ENCODE results near the gene SH3BP5L.

The SH3BP5L gene

DNA sequence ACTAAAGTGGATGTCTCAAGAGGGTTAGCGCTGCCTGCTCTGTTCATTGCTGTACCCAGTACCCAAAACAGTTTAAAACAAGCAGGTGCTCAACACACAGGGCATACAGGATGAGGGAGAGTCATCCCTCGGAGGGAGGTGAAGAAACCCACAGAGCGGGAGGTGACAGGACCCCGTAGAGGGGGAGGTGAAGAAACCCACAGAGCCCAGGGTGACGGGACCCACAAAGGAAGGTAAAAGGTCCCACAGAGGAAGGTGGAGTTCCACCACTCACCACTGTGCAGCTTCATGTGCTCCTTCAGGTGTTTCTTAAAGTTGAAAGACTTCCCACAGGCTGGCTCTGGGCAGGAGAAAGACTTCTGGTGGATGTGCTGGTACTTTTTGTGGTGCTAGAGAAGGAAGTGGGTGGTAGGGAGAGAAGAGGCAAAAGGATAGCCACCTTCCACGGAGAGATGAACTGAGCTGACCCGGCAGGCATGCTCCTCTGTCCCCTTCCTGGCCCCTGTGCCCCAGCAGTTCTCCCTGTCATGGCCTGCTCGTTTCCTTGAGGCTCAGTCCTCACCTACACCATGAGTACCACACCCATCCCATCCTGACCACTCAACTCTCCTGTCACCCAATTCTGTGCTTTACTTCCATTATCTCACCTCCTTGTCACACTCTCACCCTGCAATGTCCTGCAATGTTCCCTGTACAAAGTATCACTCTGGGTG is 28.1 kb upstream of the SH3BP5L start:
- no peaks in the 10 kb centered on the region for H3K27me3 ChIP-seq
- peak overlapping the region in 4 of 11 experiments; percentile 1 to 65 (median 39); a peak in 5 of 22 replicates for H3K4me2 ChIP-seq
- TF ChIP-seq Cebpa-rat (IDR thresholded peaks at IDR 0.05), result no peak
- no peaks in the 10 kb centered on the region for H3K9me3 ChIP-seq (replicated peaks in 1 of 11)
- H3K27ac ChIP-seq, result no peak overlapping the region
- H3K4me1 ChIP-seq, result peaks cover 30 to 65% (median 50%) of the 10 kb centered on the region in 10 experiments
- H3K4me3 ChIP-seq, result no peak overlapping the region
- peaks cover 0 to 42% (median 17%) of the 10 kb centered on the region in 11 experiments; a peak in 15 of 22 replicates for H4K20me1 ChIP-seq
- H3K36me3 ChIP-seq, result peaks cover 58 to 74% (median 65%) of the 10 kb centered on the region in 11 experiments
- no peak overlapping the region for H3K9ac ChIP-seq

DNA sequence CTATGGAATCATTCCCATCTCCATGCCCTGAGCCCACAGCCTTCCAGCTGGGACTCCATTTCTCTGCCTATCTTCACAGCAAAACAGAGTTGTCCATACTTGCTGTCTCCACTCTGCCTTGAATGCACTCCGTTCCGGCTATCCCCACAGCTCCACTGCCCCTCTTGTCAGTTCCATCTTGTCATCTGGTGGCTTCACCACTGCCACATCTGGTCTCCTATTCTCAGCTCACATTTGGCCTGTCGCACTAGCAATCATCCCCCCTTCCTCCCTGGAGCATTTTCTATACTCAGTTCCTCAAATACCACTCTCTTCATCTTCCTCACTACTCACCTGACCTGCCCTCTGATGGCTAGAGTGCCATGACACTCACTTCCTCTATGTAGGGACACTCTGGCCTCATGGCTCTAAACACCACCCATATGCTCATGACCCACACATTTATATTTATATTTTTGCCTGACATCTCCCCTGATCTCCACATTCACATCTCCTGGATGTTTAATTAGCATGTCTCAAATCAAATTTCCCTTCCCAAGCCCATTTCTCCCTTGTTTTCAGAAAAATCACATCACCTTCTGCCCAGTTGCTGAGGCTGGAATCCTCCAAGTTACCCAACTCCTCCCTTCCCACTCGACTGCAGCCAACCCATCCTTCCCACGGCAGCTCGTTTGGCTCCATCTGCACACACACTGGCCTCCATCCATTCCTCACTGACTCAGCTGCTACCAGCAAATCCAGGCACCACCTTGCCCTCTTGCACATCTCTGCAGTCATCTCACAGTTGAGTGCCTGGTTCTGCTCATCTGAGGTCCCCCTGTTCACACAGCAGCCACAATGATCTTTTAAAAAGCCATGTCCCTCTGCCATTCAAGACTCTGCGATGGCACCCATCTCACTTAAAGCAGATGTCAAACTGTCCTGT is 27.0 kb upstream of the SH3BP5L start:
- Histone ChIP-seq H3K4me3 (no peak overlapping the region), H3K36me3 (peaks cover 68 to 85% (median 76%) of the 10 kb centered on the region in 11 experiments), H3K9ac (no peak overlapping the region), H3K4me2 (peak overlapping the region; percentile 43 to 78 (median 58)), H3K27me3 (no peaks in the 10 kb centered on the region), H3K27ac (peak overlapping the region in 4 of 11 experiments; percentile 2 to 25 (median 8); a peak in 3 of 22 replicates), H3K4me1 (peaks cover 28 to 56% (median 42%) of the 10 kb centered on the region in 10 experiments), H4K20me1 (peaks cover 0 to 53% (median 24%) of the 10 kb centered on the region in 11 experiments; a peak in 16 of 22 replicates), H3K9me3 (replicated peaks in 1 of 11) (no peaks in the 10 kb centered on the region)
- no peak for TF ChIP-seq Cebpa-rat (IDR thresholded peaks at IDR 0.05)

GRCh38 chr1:248851390-248851789 is 25.7 kb upstream of the SH3BP5L start:
- Histone ChIP-seq H3K4me3 (no peak overlapping the region), H3K27ac (0 out of 22 replicates have a peak overlapping the region, but pooled peaks of 1 of the 11 experiments have one; percentile 3), H3K27me3 (no peaks in the 10 kb centered on the region), H4K20me1 (peaks cover 0 to 66% (median 24%) of the 10 kb centered on the region in 11 experiments; a peak in 16 of 22 replicates), H3K9ac (no peak overlapping the region), H3K9me3 (replicated peaks in 1 of 11) (no peaks in the 10 kb centered on the region), H3K4me2 (peak overlapping the region in 7 of 11 experiments; percentile 53 to 78 (median 63); a peak in 9 of 22 replicates), H3K4me1 (peaks cover 18 to 43% (median 29%) of the 10 kb centered on the region in 10 experiments), H3K36me3 (peaks cover 82 to 98% (median 87%) of the 10 kb centered on the region in 11 experiments)
- no peak for TF ChIP-seq Cebpa-rat (IDR thresholded peaks at IDR 0.05)

DNA sequence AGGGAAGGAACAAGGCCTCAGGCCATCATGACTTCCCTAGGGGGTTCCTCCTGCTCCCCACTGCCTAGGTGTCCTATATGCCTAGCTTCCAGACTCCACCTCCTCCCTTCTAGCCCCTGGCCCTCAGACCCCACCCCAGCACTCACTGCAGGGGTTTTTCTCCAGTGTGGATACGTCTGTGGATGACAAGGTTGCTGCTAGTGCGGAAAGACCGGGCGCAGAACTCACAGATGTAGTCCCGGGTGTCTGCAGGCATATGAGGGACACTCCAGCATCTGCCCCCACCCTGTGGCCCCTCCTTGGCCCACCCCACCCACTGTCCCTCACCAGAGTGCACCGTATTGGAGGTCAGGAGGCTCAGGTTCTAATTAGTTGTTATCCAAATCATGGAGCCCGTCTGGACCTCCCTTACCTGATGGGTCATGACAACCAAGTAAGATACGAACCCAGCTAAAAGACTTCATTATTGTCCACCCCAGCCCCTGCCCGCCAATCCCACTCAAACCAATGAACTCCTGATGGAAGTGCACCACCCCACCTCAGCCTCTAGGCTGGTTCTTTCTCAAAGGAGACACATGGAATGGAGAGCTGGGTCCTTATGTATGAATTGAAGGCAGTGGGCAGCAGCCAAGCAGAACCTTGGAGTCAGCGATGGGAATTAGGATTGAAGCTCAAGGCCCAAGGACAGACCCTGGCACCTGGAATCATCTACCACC is 25.0 kb upstream of the SH3BP5L start:
- Histone ChIP-seq H3K27me3 (no peaks in the 10 kb centered on the region), H3K9ac (no peak overlapping the region), H3K4me2 (no peak overlapping the region; a peak in 1 of 22 replicates), H3K4me3 (no peak overlapping the region), H3K27ac (no peak overlapping the region), H3K36me3 (peaks cover 85 to 98% (median 90%) of the 10 kb centered on the region in 11 experiments), H3K4me1 (peaks cover 18 to 39% (median 25%) of the 10 kb centered on the region in 10 experiments), H4K20me1 (peaks cover 0 to 70% (median 24%) of the 10 kb centered on the region in 11 experiments; a peak in 16 of 22 replicates), H3K9me3 (replicated peaks in 1 of 11) (no peaks in the 10 kb centered on the region)
- no peak for TF ChIP-seq Cebpa-rat (IDR thresholded peaks at IDR 0.05)

DNA sequence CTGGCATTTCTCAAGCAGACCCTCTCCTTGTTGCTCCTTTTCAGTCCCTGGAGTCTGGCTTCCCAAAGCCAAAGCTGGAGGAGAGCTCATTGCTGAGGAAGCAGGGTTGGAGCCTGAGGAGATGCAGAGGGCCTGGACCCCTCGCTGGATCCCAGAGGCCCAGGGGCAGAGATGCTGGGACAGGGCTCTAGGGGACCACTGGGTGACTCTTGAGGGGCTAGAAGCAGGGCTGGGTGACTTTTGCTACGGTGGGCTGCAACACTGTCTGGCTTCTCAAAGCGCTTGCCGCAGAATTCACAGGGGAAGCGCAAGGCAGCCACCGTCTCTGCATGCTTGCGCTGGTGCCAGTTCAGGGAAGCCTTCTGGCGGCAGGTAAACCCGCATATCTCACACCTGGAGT is 24.4 kb upstream of the SH3BP5L start:
- Histone ChIP-seq H3K4me1 (peaks cover 18 to 39% (median 25%) of the 10 kb centered on the region in 10 experiments), H3K4me3 (no peak overlapping the region), H3K4me2 (no peak overlapping the region), H3K9ac (no peak overlapping the region; a peak in 1 of 22 replicates), H3K27me3 (no peaks in the 10 kb centered on the region), H4K20me1 (peaks cover 0 to 70% (median 24%) of the 10 kb centered on the region in 11 experiments; a peak in 16 of 22 replicates), H3K9me3 (replicated peaks in 1 of 11) (no peaks in the 10 kb centered on the region), H3K36me3 (peaks cover 85 to 98% (median 90%) of the 10 kb centered on the region in 11 experiments), H3K27ac (no peak overlapping the region)
- TF ChIP-seq Cebpa-rat (IDR thresholded peaks at IDR 0.05), result no peak

GRCh38 chr1:248849637-248850036 is 23.9 kb upstream of the SH3BP5L start:
- Histone ChIP-seq H3K4me1 (peaks cover 18 to 35% (median 25%) of the 10 kb centered on the region in 10 experiments), H3K4me3 (no peak overlapping the region), H3K27ac (no peak overlapping the region), H3K9me3 (replicated peaks in 1 of 11) (no peaks in the 10 kb centered on the region), H3K27me3 (no peaks in the 10 kb centered on the region), H3K36me3 (peaks cover 85 to 98% (median 90%) of the 10 kb centered on the region in 11 experiments), H3K4me2 (no peak overlapping the region), H4K20me1 (peaks cover 0 to 74% (median 24%) of the 10 kb centered on the region in 11 experiments; a peak in 16 of 22 replicates), H3K9ac (no peak overlapping the region)
- TF ChIP-seq Cebpa-rat (IDR thresholded peaks at IDR 0.05), result no peak

DNA sequence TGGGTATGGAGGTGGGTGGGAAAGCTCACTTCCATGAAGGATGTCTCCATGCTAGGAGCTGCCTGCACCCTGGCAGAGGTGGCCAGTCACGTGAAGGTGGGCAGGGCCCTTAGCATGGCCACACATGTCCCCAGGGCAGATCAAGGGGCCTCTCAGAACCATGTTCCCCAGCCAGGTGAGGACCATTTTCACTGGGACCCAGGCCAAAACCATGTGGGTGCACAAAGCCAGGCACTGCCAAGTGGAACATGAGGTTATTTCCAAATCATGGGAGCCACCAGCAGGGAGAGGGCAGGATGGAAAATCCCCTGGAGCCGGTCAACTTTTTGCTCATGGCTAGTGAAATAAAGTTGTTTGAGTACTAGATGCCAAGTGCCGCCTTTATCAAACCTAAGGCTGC is 23.4 kb upstream of the SH3BP5L start:
- Histone ChIP-seq H4K20me1 (peaks cover 0 to 78% (median 24%) of the 10 kb centered on the region in 11 experiments; a peak in 16 of 22 replicates), H3K4me1 (peaks cover 18 to 33% (median 24%) of the 10 kb centered on the region in 10 experiments), H3K9ac (no peak overlapping the region), H3K27ac (no peak overlapping the region), H3K9me3 (replicated peaks in 1 of 11) (no peaks in the 10 kb centered on the region), H3K4me2 (no peak overlapping the region), H3K27me3 (no peaks in the 10 kb centered on the region), H3K4me3 (no peak overlapping the region), H3K36me3 (peaks cover 84 to 98% (median 90%) of the 10 kb centered on the region in 11 experiments)
- TF ChIP-seq Cebpa-rat (IDR thresholded peaks at IDR 0.05), result no peak

GRCh38 chr1:248848602-248849001 is 22.9 kb upstream of the SH3BP5L start:
- Histone ChIP-seq H3K4me1 (peaks cover 16 to 27% (median 21%) of the 10 kb centered on the region in 10 experiments), H4K20me1 (peaks cover 0 to 76% (median 27%) of the 10 kb centered on the region in 11 experiments; a peak in 17 of 22 replicates), H3K36me3 (peaks cover 79 to 98% (median 87%) of the 10 kb centered on the region in 11 experiments), H3K27ac (no peak overlapping the region), H3K4me3 (no peak overlapping the region), H3K4me2 (no peak overlapping the region), H3K27me3 (no peaks in the 10 kb centered on the region), H3K9ac (no peak overlapping the region), H3K9me3 (replicated peaks in 1 of 11) (no peaks in the 10 kb centered on the region)
- no peak for TF ChIP-seq Cebpa-rat (IDR thresholded peaks at IDR 0.05)

Measured in BLaER1 treated with 17β-estradiol and CSF1 and Interleukin-3, amounts not matched to agents 10 nM and 100 nM (cell line).